ENCODE measurements around the gene RXYLT1. TPM values are rescaled to one million over a fixed set of nuclear protein-coding genes. Genes with fewer than 3 reads are reported as not detected.

The RXYLT1 gene
- total and polyA plus RNA-seq, 4 experiments from 2014 or later, result 13.2 to 15.1 (median 14.8) TPM

GRCh38 chr12:63777340-63777739 is 2.4 kb upstream of the RXYLT1 start:
- intact Hi-C loops (cut with micrococcal nuclease), result loop anchor here (5.0 kb wide), 2 partner anchors 625 to 1505 kb away; partner anchors contain the start of gene XPOT
- H3K9me3 Mint-ChIP-seq, result no peaks in the 10 kb centered on the region
- peaks cover 7 to 26% (median 15%) of the 10 kb centered on the region in 4 donors for H3K4me1 Mint-ChIP-seq
- H3K27ac ChIP-seq (ENCODE audit: low read depth, low read length), result no peak overlapping the region
- no peak overlapping the region for H3K4me3 Mint-ChIP-seq
- ChIA-PET POLR2A (ENCODE audit: partially characterized antibody) (no interaction called here), CTCF (ENCODE audit: partially characterized antibody) (no interaction called here)
- H3K36me3 ChIP-seq (ENCODE audit: insufficient read depth, low read length), result no peaks in the 10 kb centered on the region
- peaks cover 1 to 7% of the 10 kb centered on the region in 2 donors for H3K36me3 Mint-ChIP-seq
- H3K4me3 ChIP-seq (ENCODE audit: low read length in 2 of 2), result no peak overlapping the region
- no peaks in the 10 kb centered on the region for H3K27me3 ChIP-seq (ENCODE audit: insufficient read depth, low read length)
- DNase-seq, result no peak
- H3K4me1 ChIP-seq (ENCODE audit: insufficient read depth, low read length), result peaks cover 19% of the 10 kb centered on the region
- no peaks in the 10 kb centered on the region for H3K9me3 ChIP-seq (ENCODE audit: control insufficient read depth in 1 of 2, low read length in 2 of 2)
- H3K27ac Mint-ChIP-seq, result peak overlapping the region in 1 of 7 donors; percentile 44
- no peaks in the 10 kb centered on the region for H3K27me3 Mint-ChIP-seq

DNA sequence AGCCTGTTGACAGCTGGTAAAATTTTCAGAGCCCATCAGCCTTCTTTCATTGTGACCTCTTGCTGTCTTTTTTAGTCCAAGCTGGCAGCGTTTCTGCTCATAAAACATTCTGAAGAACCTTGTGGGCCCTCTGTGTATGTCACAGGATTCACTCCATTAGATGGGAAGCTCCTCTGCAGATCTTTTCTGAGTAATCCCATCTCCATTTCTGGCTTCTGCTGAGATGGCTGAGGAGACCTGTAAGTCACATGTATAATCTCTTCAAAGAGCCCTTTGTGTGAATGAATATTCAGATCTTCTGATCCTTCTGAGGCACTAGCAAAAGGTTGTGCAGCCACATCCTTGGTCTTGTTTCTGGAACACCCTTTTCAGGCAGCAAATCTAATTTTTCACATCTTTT is 2.8 kb downstream of the RXYLT1 start:
- Mint-ChIP-seq H3K27me3 (no peaks in the 10 kb centered on the region), H3K36me3 (peaks cover 28 to 39% of the 10 kb centered on the region in 2 donors), H3K4me3 (peak overlapping the region in 1 of 8 donors; percentile 13), H3K9me3 (no peaks in the 10 kb centered on the region), H3K27ac (peak overlapping the region in 1 of 7 donors; percentile 35), H3K4me1 (peaks cover 15 to 35% (median 16%) of the 10 kb centered on the region in 4 donors)
- ChIA-PET POLR2A (ENCODE audit: partially characterized antibody) (no interaction called here), CTCF (ENCODE audit: partially characterized antibody) (no interaction called here)
- Histone ChIP-seq H3K4me3 (ENCODE audit: low read length in 2 of 2) (no peak overlapping the region), H3K27ac (ENCODE audit: low read depth, low read length) (no peak overlapping the region), H3K9me3 (ENCODE audit: control insufficient read depth in 1 of 2, low read length in 2 of 2) (no peaks in the 10 kb centered on the region), H3K27me3 (ENCODE audit: insufficient read depth, low read length) (no peaks in the 10 kb centered on the region), H3K36me3 (ENCODE audit: insufficient read depth, low read length) (peaks cover 4% of the 10 kb centered on the region), H3K4me1 (ENCODE audit: insufficient read depth, low read length) (peaks cover 19% of the 10 kb centered on the region)
- no peak for DNase-seq
- intact Hi-C loops (cut with micrococcal nuclease), result no loop called here

DNA sequence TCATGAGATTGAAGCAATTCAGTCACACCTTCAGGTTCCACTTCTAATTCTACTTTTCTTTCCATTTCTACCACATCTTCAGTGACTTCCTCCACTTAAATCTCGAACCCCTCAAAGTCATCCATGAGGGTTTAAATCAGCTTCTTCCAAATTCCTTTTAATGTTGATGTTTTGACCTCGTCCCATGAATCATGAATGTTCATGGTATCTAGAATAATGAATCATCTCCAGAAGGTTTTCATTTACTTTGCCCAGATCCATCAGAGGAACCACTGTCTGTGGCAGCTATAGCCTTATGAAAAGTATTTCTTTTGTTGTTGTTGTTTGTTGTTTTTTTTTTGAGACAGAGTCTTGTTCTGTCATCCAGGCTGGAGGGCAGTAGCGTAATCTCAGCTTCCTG is 7.6 kb downstream of the RXYLT1 start:
- ChIA-PET POLR2A (ENCODE audit: partially characterized antibody) (no interaction called here), CTCF (ENCODE audit: partially characterized antibody) (no interaction called here)
- Mint-ChIP-seq H3K4me3 (no peak overlapping the region), H3K36me3 (peaks cover 58 to 64% of the 10 kb centered on the region in 2 donors), H3K4me1 (peaks cover 0 to 10% (median 6%) of the 10 kb centered on the region in 4 donors), H3K27me3 (no peaks in the 10 kb centered on the region), H3K27ac (peak overlapping the region in 2 of 7 donors; percentile 25 to 29), H3K9me3 (no peaks in the 10 kb centered on the region)
- H3K36me3 ChIP-seq (ENCODE audit: insufficient read depth, low read length), result peaks cover 9% of the 10 kb centered on the region
- DNase-seq, result no peak
- intact Hi-C loops (cut with micrococcal nuclease), result no loop called here
- H3K27ac ChIP-seq (ENCODE audit: low read depth, low read length), result no peak overlapping the region
- H3K4me1 ChIP-seq (ENCODE audit: insufficient read depth, low read length), result no peaks in the 10 kb centered on the region
- no peak overlapping the region for H3K4me3 ChIP-seq (ENCODE audit: low read length in 2 of 2)
- H3K27me3 ChIP-seq (ENCODE audit: insufficient read depth, low read length), result no peaks in the 10 kb centered on the region
- no peaks in the 10 kb centered on the region for H3K9me3 ChIP-seq (ENCODE audit: control insufficient read depth in 1 of 2, low read length in 2 of 2)

- ChIA-PET CTCF (ENCODE audit: partially characterized antibody) (interaction anchor here (1.2 kb wide), 1 partner anchor 11 kb away, joined by 3 read pairs; no protein-coding TSS in a partner anchor), POLR2A (ENCODE audit: partially characterized antibody) (no interaction called here)
- Histone ChIP-seq H3K36me3 (ENCODE audit: insufficient read depth, low read length) (peaks cover 5% of the 10 kb centered on the region), H3K27me3 (ENCODE audit: insufficient read depth, low read length) (no peaks in the 10 kb centered on the region), H3K4me1 (ENCODE audit: insufficient read depth, low read length) (no peaks in the 10 kb centered on the region), H3K9me3 (ENCODE audit: control insufficient read depth in 1 of 2, low read length in 2 of 2) (no peaks in the 10 kb centered on the region), H3K27ac (ENCODE audit: low read depth, low read length) (no peak overlapping the region), H3K4me3 (ENCODE audit: low read length in 2 of 2) (no peak overlapping the region)
- H3K9me3 Mint-ChIP-seq, result no peaks in the 10 kb centered on the region
- no peaks in the 10 kb centered on the region for H3K27me3 Mint-ChIP-seq
- H3K4me1 Mint-ChIP-seq, result peaks cover 0 to 4% (median 0%) of the 10 kb centered on the region in 4 donors
- peaks cover 40 to 47% of the 10 kb centered on the region in 2 donors for H3K36me3 Mint-ChIP-seq
- intact Hi-C loops (cut with micrococcal nuclease), result no loop called here
- no peak for DNase-seq
- no peak overlapping the region for H3K4me3 Mint-ChIP-seq
- peak overlapping the region in 3 of 7 donors; percentile 0 to 65 (median 28) for H3K27ac Mint-ChIP-seq
Observed at GRCh38 chr12:63790608-63790945, 10.9 kb downstream of the RXYLT1 start.

DNA sequence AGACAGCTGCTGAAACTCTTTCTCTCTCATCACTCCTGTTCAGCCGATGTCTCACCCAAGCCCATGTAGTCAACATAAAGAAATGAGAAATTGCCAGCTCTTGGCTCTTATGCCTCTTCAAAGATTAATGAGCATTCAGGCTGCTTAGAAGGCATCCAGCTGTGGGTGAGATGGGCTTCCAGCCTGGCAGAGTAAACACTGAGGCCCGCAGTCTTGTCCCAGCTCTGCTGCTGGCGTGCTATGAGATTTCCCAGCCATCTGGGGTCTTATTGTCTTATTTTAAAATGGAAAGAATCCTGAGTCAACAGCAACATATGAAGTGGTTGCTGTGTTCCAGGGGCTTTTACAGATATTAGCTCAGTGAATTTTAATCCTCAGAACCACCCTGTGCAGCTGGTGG is 12.6 kb downstream of the RXYLT1 start:
- intact Hi-C loops (cut with micrococcal nuclease), result no loop called here
- H3K4me1 Mint-ChIP-seq, result peaks cover 0 to 1% (median 0%) of the 10 kb centered on the region in 4 donors
- no peaks in the 10 kb centered on the region for H3K27me3 ChIP-seq (ENCODE audit: insufficient read depth, low read length)
- ChIA-PET POLR2A (ENCODE audit: partially characterized antibody) (no interaction called here), CTCF (ENCODE audit: partially characterized antibody) (interaction anchor here (1.8 kb wide), 1 partner anchor 9 kb away, joined by 9 read pairs; no protein-coding TSS in a partner anchor)
- H3K27ac Mint-ChIP-seq, result no peak overlapping the region
- H3K9me3 ChIP-seq (ENCODE audit: control insufficient read depth in 1 of 2, low read length in 2 of 2), result no peaks in the 10 kb centered on the region
- H3K36me3 ChIP-seq (ENCODE audit: insufficient read depth, low read length), result peaks cover 5% of the 10 kb centered on the region
- H3K4me3 Mint-ChIP-seq, result no peak overlapping the region
- no peak overlapping the region for H3K27ac ChIP-seq (ENCODE audit: low read depth, low read length)
- H3K9me3 Mint-ChIP-seq, result no peaks in the 10 kb centered on the region
- no peak for DNase-seq
- H3K4me1 ChIP-seq (ENCODE audit: insufficient read depth, low read length), result no peaks in the 10 kb centered on the region
- no peak overlapping the region for H3K4me3 ChIP-seq (ENCODE audit: low read length in 2 of 2)
- H3K27me3 Mint-ChIP-seq, result no peaks in the 10 kb centered on the region
- peaks cover 32 to 40% of the 10 kb centered on the region in 2 donors for H3K36me3 Mint-ChIP-seq

DNA sequence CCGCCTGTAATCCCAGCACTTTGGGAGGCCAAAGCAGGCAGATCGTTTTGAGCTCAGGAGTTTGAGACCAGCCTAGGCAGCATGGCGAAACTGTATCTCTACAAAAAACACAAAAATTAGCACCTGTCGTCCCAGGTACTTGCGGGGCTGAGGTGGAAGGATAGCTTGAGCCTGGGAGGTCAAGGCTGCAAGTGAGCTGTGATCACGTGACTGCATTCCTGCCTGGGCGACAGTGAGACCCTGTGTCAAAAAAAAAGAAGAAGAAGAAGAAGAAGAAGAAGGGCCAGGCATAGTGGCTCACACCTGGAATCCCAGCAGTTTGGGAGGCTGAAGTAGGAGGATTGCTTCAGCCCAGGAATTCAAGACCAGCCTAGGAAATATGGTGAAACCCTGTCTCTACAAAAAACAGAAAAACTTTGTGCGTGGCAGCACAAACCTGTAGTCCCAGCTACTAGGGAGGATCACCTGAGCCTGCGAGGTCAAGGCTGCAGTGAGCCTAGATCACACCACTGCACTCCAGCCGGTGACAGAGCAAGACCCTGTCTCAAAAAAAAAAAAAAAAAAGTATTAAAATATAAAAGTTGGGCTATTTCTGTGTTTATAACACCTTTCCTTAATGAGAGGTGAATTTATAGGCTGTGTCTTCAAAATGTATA is 15.5 kb downstream of the RXYLT1 start:
- intact Hi-C loops (cut with micrococcal nuclease), result no loop called here
- no peak for DNase-seq
- H3K36me3 Mint-ChIP-seq, result peaks cover 18 to 20% of the 10 kb centered on the region in 2 donors
- H3K27me3 Mint-ChIP-seq, result no peaks in the 10 kb centered on the region
- no peaks in the 10 kb centered on the region for H3K9me3 ChIP-seq (ENCODE audit: control insufficient read depth in 1 of 2, low read length in 2 of 2)
- H3K27ac ChIP-seq (ENCODE audit: low read depth, low read length), result no peak overlapping the region
- no peaks in the 10 kb centered on the region for H3K4me1 Mint-ChIP-seq
- CTCF ChIA-PET (ENCODE audit: partially characterized antibody), result no interaction called here
- no peaks in the 10 kb centered on the region for H3K9me3 Mint-ChIP-seq
- H3K36me3 ChIP-seq (ENCODE audit: insufficient read depth, low read length), result no peaks in the 10 kb centered on the region
- H3K27ac Mint-ChIP-seq, result no peak overlapping the region
- no peaks in the 10 kb centered on the region for H3K4me1 ChIP-seq (ENCODE audit: insufficient read depth, low read length)
- POLR2A ChIA-PET (ENCODE audit: partially characterized antibody), result no interaction called here
- no peak overlapping the region for H3K4me3 Mint-ChIP-seq
- no peaks in the 10 kb centered on the region for H3K27me3 ChIP-seq (ENCODE audit: insufficient read depth, low read length)
- no peak overlapping the region for H3K4me3 ChIP-seq (ENCODE audit: low read length in 2 of 2)

DNA sequence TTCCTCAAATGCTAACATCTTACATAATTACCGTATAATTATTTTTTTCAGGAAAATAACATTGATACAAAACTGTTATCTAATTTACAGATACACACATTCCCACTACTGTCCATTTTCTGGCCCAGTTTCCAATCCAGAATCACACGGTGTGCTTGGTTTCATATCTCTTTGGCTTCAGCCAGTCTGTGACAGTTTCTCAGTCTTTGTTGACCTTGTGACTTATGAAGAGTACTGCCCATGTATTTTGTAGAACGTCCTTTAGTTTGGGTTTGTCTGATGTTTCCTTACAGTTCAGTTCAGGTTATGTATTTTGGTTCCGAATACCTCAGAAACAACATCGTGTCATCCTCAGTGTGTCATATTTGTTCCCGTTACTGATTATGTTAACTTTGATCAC is 16.2 kb downstream of the RXYLT1 start:
- POLR2A ChIA-PET (ENCODE audit: partially characterized antibody), result no interaction called here
- no peak for DNase-seq
- Mint-ChIP-seq H3K4me3 (no peak overlapping the region), H3K4me1 (no peaks in the 10 kb centered on the region), H3K9me3 (no peaks in the 10 kb centered on the region), H3K36me3 (peaks cover 10 to 14% of the 10 kb centered on the region in 2 donors), H3K27ac (no peak overlapping the region), H3K27me3 (no peaks in the 10 kb centered on the region)
- Histone ChIP-seq H3K27ac (ENCODE audit: low read depth, low read length) (no peak overlapping the region), H3K9me3 (ENCODE audit: control insufficient read depth in 1 of 2, low read length in 2 of 2) (no peaks in the 10 kb centered on the region), H3K36me3 (ENCODE audit: insufficient read depth, low read length) (no peaks in the 10 kb centered on the region), H3K27me3 (ENCODE audit: insufficient read depth, low read length) (no peaks in the 10 kb centered on the region), H3K4me1 (ENCODE audit: insufficient read depth, low read length) (no peaks in the 10 kb centered on the region), H3K4me3 (ENCODE audit: low read length in 2 of 2) (no peak overlapping the region)
- intact Hi-C loops (cut with micrococcal nuclease), result no loop called here
- CTCF ChIA-PET (ENCODE audit: partially characterized antibody), result no interaction called here

Data from CD4-positive, alpha-beta memory T cell (primary cell).